HL-60 (cell line): Measurements from ENCODE around the gene CRELD1.
"Not testable (repeated sequence)": the region's sequence is repeated elsewhere in the genome, so short reads cannot be mapped to it uniquely, and the experiment has no call there.

Source experiments
- DNase-seq, 2 experiments: peaks; one replicate each; pipeline ENCODE4 v3.0.0-alpha.2; 2010 to 2020; ENCODE audit warnings: low read depth in 1 of 2, low spot score in 1 of 2
- H3K27ac ChIP-seq: fragments of 250-450 bp; sonication (Bioruptor Pico); replicated peaks from 2 replicates; pipeline ENCODE4 v1.5.1; 2020; ENCODE audit warnings: mild to moderate bottlenecking, moderate library complexity
- H3K27me3 ChIP-seq: fragments of 250-450 bp; sonication (Bioruptor Pico); 2 replicates; pipeline ENCODE4 v1.5.1; 2021; ENCODE audit warnings: mild to moderate bottlenecking, moderate library complexity; ENCODE audit not compliant: insufficient read depth, poor library complexity, severe bottlenecking
- H3K4me3 ChIP-seq: replicated peaks from 2 replicates; pipeline ENCODE4 v1.5.1; 2011; ENCODE audit warnings: mild to moderate bottlenecking, control low read depth, low read length; ENCODE audit not compliant: insufficient read depth
- CTCF ChIP-seq: IDR thresholded peaks from one replicate; pipeline ENCODE4 v1.5.1; 2011; ENCODE audit warnings: low read length, control low read depth, inconsistent platforms; ENCODE audit not compliant: insufficient read depth
- GABPA ChIP-seq: IDR thresholded peaks from 2 replicates; pipeline ENCODE4 v1.6.1; 2012; ENCODE audit warnings: low read depth
- POLR2AphosphoS5 ChIP-seq: IDR thresholded peaks from 2 replicates; pipeline ENCODE4 v1.6.1; 2012; ENCODE audit warnings: low read depth
- SPI1 ChIP-seq: IDR thresholded peaks from 2 replicates; pipeline ENCODE4 v1.6.1; 2012; ENCODE audit warnings: low read depth, mild to moderate bottlenecking, borderline replicate concordance
- TF ChIP-seq, protein P1 (sequence below): IDR thresholded peaks from 2 replicates; pipeline ENCODE4 v1.6.1; 2012; ENCODE audit warnings: low read depth; ENCODE audit not compliant: insufficient replicate concordance

CRELD1 gene

DNA sequence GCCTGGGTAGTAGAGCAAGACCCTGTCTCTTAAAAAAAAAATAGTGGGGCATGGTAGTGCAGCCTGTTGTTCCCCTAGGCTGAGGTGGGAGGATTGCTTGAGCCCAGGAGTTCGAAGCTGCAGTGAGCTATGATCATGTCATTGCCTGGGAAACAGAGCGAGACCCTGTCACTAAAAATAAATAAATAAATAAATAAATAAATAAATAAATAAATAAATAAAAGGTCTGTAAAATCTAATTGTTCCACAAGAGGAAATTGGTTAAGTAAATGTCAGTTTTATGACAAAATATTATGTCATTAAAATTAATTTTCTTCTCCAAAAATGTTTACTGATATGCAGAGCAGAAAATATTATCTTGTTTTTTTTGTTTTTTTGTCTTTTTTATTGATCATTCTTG lies 5.3 kb downstream of the CRELD1 start:
- no peaks in the 10 kb centered on the region for H3K27me3 ChIP-seq
- H3K27ac ChIP-seq, result no peak overlapping the region
- no peak overlapping the region for H3K4me3 ChIP-seq
- no peak for DNase-seq
- TF ChIP-seq GABPA, result no peak
- TF ChIP-seq SPI1, result no peak
- TF ChIP-seq CTCF, result no peak
- TF ChIP-seq POLR2AphosphoS5, result no peak
- TF ChIP-seq, protein P1, sequence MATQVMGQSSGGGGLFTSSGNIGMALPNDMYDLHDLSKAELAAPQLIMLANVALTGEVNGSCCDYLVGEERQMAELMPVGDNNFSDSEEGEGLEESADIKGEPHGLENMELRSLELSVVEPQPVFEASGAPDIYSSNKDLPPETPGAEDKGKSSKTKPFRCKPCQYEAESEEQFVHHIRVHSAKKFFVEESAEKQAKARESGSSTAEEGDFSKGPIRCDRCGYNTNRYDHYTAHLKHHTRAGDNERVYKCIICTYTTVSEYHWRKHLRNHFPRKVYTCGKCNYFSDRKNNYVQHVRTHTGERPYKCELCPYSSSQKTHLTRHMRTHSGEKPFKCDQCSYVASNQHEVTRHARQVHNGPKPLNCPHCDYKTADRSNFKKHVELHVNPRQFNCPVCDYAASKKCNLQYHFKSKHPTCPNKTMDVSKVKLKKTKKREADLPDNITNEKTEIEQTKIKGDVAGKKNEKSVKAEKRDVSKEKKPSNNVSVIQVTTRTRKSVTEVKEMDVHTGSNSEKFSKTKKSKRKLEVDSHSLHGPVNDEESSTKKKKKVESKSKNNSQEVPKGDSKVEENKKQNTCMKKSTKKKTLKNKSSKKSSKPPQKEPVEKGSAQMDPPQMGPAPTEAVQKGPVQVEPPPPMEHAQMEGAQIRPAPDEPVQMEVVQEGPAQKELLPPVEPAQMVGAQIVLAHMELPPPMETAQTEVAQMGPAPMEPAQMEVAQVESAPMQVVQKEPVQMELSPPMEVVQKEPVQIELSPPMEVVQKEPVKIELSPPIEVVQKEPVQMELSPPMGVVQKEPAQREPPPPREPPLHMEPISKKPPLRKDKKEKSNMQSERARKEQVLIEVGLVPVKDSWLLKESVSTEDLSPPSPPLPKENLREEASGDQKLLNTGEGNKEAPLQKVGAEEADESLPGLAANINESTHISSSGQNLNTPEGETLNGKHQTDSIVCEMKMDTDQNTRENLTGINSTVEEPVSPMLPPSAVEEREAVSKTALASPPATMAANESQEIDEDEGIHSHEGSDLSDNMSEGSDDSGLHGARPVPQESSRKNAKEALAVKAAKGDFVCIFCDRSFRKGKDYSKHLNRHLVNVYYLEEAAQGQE, result no peak

DNA sequence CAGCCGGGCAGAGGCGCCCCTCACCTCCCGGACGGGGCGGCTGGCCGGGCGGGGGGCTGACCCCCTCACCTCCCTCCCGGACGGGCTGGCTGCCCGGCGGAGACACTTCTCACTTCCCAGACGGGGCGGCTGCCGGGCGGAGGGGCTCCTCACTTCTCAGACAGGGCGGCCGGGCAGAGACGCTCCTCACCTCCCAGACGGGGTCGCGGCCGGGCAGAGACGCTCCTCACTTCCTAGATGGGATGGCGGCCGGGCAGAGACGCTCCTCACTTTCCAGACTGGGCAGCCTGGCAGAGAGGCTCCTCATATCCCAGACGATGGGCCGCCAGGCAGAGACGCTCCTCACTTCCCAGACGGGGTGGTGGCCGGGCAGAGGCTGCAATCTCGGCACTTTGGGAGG lies 6.3 kb downstream of the CRELD1 start:
- not testable (repeated sequence) for H3K4me3 ChIP-seq, H3K27ac ChIP-seq, H3K27me3 ChIP-seq, DNase-seq

DNA sequence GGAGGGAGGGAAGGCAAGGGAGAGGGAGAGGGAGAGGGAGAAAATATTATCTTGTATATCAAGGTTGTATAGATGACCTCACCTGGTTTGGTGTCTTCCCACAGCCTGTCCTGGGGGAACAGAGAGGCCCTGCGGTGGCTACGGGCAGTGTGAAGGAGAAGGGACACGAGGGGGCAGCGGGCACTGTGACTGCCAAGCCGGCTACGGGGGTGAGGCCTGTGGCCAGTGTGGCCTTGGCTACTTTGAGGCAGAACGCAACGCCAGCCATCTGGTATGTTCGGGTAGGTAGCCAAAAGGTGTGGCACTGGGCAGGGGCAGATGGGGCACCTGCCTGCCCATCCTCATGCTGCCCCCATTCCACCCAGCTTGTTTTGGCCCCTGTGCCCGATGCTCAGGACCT lies 7.1 kb downstream of the CRELD1 start:
- Histone ChIP-seq H3K27me3 (no peaks in the 10 kb centered on the region), H3K4me3 (no peak overlapping the region), H3K27ac (no peak overlapping the region)
- DNase-seq, result no peak
- TF ChIP-seq CTCF (no peak), GABPA (no peak), SPI1 (no peak), POLR2AphosphoS5 (no peak)
- TF ChIP-seq, protein P1, result no peak

GRCh38 chr3:9942164-9942563 lies 8.5 kb downstream of the CRELD1 start:
- Histone ChIP-seq H3K4me3 (no peak overlapping the region), H3K27ac (no peak overlapping the region), H3K27me3 (no peaks in the 10 kb centered on the region)
- TF ChIP-seq POLR2AphosphoS5, result no peak
- no peak for TF ChIP-seq CTCF
- TF ChIP-seq SPI1, result no peak
- TF ChIP-seq, protein P1, result no peak
- no peak for TF ChIP-seq GABPA
- no peak for DNase-seq
